SK-N-MC (cell line): ENCODE results near the gene GNPAT.

Experiments used
- EZH2 ChIP-seq: fragments of 200-600 bp; sonication (generic); IDR thresholded peaks from one replicate; pipeline ENCODE4 v1.6.1; 2017; ENCODE audit warnings: antibody characterized with exemption
- FOXP2 ChIP-seq: optimal IDR thresholded peaks from 2 replicates; pipeline ENCODE3; 2011; ENCODE audit warnings: mild to moderate bottlenecking, moderate library complexity; ENCODE audit not compliant: insufficient read depth; ENCODE audit errors: extremely low read length, control extremely low read depth
- POLR2AphosphoS5 ChIP-seq: IDR thresholded peaks from 2 replicates; pipeline ENCODE4 v1.6.1; 2012; ENCODE audit warnings: mild to moderate bottlenecking, low read depth, low read length, borderline replicate concordance

GRCh38 chr1:231213831-231214573 is 27.0 kb upstream of the GNPAT start:
- TF ChIP-seq POLR2AphosphoS5 (no peak), EZH2 (no peak), FOXP2 (no peak)
